Measurements from ENCODE around the gene SORBS1. TPM values are rescaled to one million over a fixed set of nuclear protein-coding genes. Genes with fewer than 3 reads are reported as not detected.

SORBS1 gene
- total and polyA plus RNA-seq, 9 of the 15 experiments (the other 6 are each of a cell fraction or from before 2014, with no cell fraction given) = 2.0 to 13.3 (median 6.5) TPM

GRCh38 chr10:95273393-95274312, 287.5 kb downstream of the SORBS1 start (continued):
- TF ChIP-seq THAP12 (CRISPR knock-in tag; IDR thresholded peaks at IDR 0.05) (no peak), CEBPG (CRISPR knock-in tag; IDR thresholded peaks at IDR 0.05) (peak; percentile 24; the same call in 1 of the 2 replicates), CEBPG (tag; conservative IDR thresholded peaks at IDR 0.05 in 1 of 2, IDR thresholded peaks at IDR 0.05 in 1 of 2) (no peak)

- H4K20me1 ChIP-seq (replicated peaks; ENCODE audit: control insufficient read depth, insufficient read depth, low read length) = no peaks in the 10 kb centered on the region
- H3K4me1 ChIP-seq (replicated peaks in 1 of 2; ENCODE audit: control insufficient read depth in 2 of 2, insufficient read depth in 2 of 2, low read length in 2 of 2) = peaks cover 0 to 17% of the 10 kb centered on the region in 2 experiments; a peak in 3 of 5 replicates
- peaks cover 49% of the 10 kb centered on the region; the same call in 2 of the 3 replicates for H3K36me3 ChIP-seq (ENCODE audit: control insufficient read depth, insufficient read depth, low read length)
- H3K27me3 ChIP-seq (ENCODE audit: control insufficient read depth in 2 of 2, insufficient read depth in 2 of 2, low read length in 2 of 2) = no peaks in the 10 kb centered on the region
- TF ChIP-seq ZNF174 (CRISPR knock-in tag; IDR thresholded peaks at IDR 0.05) (no peak), ZNF274 (IDR thresholded peaks at IDR 0.05; ENCODE audit: borderline replicate concordance, low read depth, low read length) (no peak), NFIC (IDR thresholded peaks at IDR 0.05) (no peak), SIN3A (IDR thresholded peaks at IDR 0.05; ENCODE audit: borderline replicate concordance in 2 of 2, control insufficient read depth in 1 of 2, low read depth in 2 of 2, low read length in 2 of 2) (no peak)
- ATAC-seq (no peak), DNase-seq (ENCODE audit: extremely low read depth in 1 of 4, low spot score in 3 of 4) (no peak), FAIRE-seq (no peak)
- in situ Hi-C loops (cut with MboI) = no loop called here
- no peak overlapping the region for H2AFZ ChIP-seq (ENCODE audit: low read depth, low read length)
- H3K27ac ChIP-seq (ENCODE audit: extremely low read depth, low read depth, low read length) = peak overlapping the region; percentile 23; the same call in 2 of the 3 replicates
- H3K4me3 ChIP-seq = no peak overlapping the region
- WGBS (ENCODE audit: insufficient coverage, low coverage, missing lambda C conversion rate) = 85% methylated on average over 9 of the region's 12 CpGs
- BruUV-seq (replicated peaks) = no TSS peak
- H3K9me1 ChIP-seq (ENCODE audit: control insufficient read depth, insufficient read depth, low read length) = no peaks in the 10 kb centered on the region
- H3K79me2 ChIP-seq (ENCODE audit: control insufficient read depth, insufficient read depth, low read length) = peaks cover 18% of the 10 kb centered on the region
- H3K9me3 ChIP-seq (replicated peaks; ENCODE audit: control insufficient read depth, insufficient read depth, low read depth, low read length) = no peaks in the 10 kb centered on the region
- H3K4me2 ChIP-seq (ENCODE audit: insufficient read depth, low read length) = no peak overlapping the region
- CTCF ChIA-PET (ENCODE audit: low intra/inter-chr PET ratio) = no interaction called here
- POLR2A ChIA-PET = interaction anchor here (1.0 kb wide), 1 partner anchor 9 kb away, joined by 3 read pairs; no protein-coding TSS in a partner anchor
- 0 out of 4 replicates have a peak overlapping the region, but pooled peaks of 1 of the 2 experiments have one; percentile 19 for H3K9ac ChIP-seq (ENCODE audit: insufficient read depth in 1 of 2, low read depth in 2 of 2, low read length in 2 of 2)
- intact Hi-C loops (cut with micrococcal nuclease) = no loop called here
These were observed 292.7 kb downstream of the SORBS1 start for GRCh38 chr10:95268438-95268837.
